ENCODE results near the gene MPZL3. TPM values are rescaled to one million over a fixed set of nuclear protein-coding genes. Genes with fewer than 3 reads are reported as not detected.

MPZL3 gene
- total and polyA plus RNA-seq, 12 donors: 1.7 to 4.2 (median 2.4) TPM

GRCh38 chr11:118207079-118207478 is 45.1 kb downstream of the MPZL3 start:
- no peaks in the 10 kb centered on the region for H3K9me3 ChIP-seq
- H3K27ac ChIP-seq: peak overlapping the region in 3 of 10 donors; percentile 41 to 87 (median 47)
- H3K27me3 ChIP-seq: no peaks in the 10 kb centered on the region
- no peak overlapping the region for H3K4me3 ChIP-seq
- 82 to 84% methylated on average over 2 of the region's 2 CpGs for WGBS, 2 donors
- peaks cover 0 to 87% (median 25%) of the 10 kb centered on the region in 9 donors for H3K4me1 ChIP-seq
- intact Hi-C loops (cut with DNase I): no loop called here
- peaks cover 0 to 56% (median 0%) of the 10 kb centered on the region in 9 donors for H3K36me3 ChIP-seq
- no peak for TF ChIP-seq CTCF (IDR thresholded peaks at IDR 0.05)
- no peak for DNase-seq
- ATAC-seq: no peak

- H3K27ac ChIP-seq: peak overlapping the region in 4 of 10 donors; percentile 30 to 87 (median 44)
- no peaks in the 10 kb centered on the region for H3K9me3 ChIP-seq
- DNase-seq (no peak), ATAC-seq (peak in 5 of 8 donors; percentile 39 to 70 (median 55))
- 32 to 53% methylated on average over 1 of the region's 1 CpG for whole genome bisulfite sequencing, 2 donors
- H3K27me3 ChIP-seq: no peaks in the 10 kb centered on the region
- peaks cover 0 to 87% (median 21%) of the 10 kb centered on the region in 9 donors for H3K4me1 ChIP-seq
- H3K36me3 ChIP-seq: peaks cover 0 to 56% (median 0%) of the 10 kb centered on the region in 9 donors
- H3K4me3 ChIP-seq: no peak overlapping the region
- no peak for TF ChIP-seq CTCF (IDR thresholded peaks at IDR 0.05)
- intact Hi-C loops (cut with DNase I): no loop called here
These were observed 45.7 kb downstream of the MPZL3 start for GRCh38 chr11:118206391-118207031.

GRCh38 chr11:118205606-118206378 is 46.4 kb downstream of the MPZL3 start:
- Histone ChIP-seq H3K9me3 (no peaks in the 10 kb centered on the region), H3K27me3 (no peaks in the 10 kb centered on the region), H3K27ac (peak overlapping the region in 4 of 10 donors; percentile 30 to 87 (median 44)), H3K36me3 (peaks cover 0 to 52% (median 0%) of the 10 kb centered on the region in 9 donors), H3K4me1 (peaks cover 0 to 83% (median 14%) of the 10 kb centered on the region in 9 donors), H3K4me3 (no peak overlapping the region)
- intact Hi-C loops (cut with DNase I): no loop called here
- 92 to 93% methylated on average over 9 of the region's 9 CpGs for WGBS, 2 donors
- no peak for TF ChIP-seq CTCF (IDR thresholded peaks at IDR 0.05)
- DNase-seq (no peak), ATAC-seq (no peak)

- Histone ChIP-seq H3K9me3 (no peaks in the 10 kb centered on the region), H3K36me3 (peaks cover 0 to 53% (median 0%) of the 10 kb centered on the region in 9 donors), H3K27ac (peak overlapping the region in 1 of 10 donors; percentile 45), H3K27me3 (no peaks in the 10 kb centered on the region), H3K4me3 (no peak overlapping the region), H3K4me1 (peaks cover 0 to 70% (median 20%) of the 10 kb centered on the region in 9 donors)
- DNase-seq: no peak
- TF ChIP-seq CTCF (IDR thresholded peaks at IDR 0.05): no peak
- ATAC-seq: no peak
- WGBS, 2 donors: 84 to 93% methylated on average over 7 of the region's 7 CpGs
- intact Hi-C loops (cut with DNase I): loop anchor here in 2 of 10 donors (5.0 kb wide), 2 partner anchors 144 to 149 kb away; no protein-coding TSS in a partner anchor
These were observed 49.4 kb downstream of the MPZL3 start for GRCh38 chr11:118202599-118203422.
